HG03378 (cell line): ENCODE measurements around the gene CLEC3B.
"Not testable (repeated sequence)": the region's sequence is repeated elsewhere in the genome, so short reads cannot be mapped to it uniquely, and the experiment has no call there.

Experiments used
- ATAC-seq: cut with Tn5 transposase; IDR thresholded peaks from one replicate; pipeline ENCODE4 v1.9.1; 2021; ENCODE audit warnings: mild to moderate bottlenecking, moderate library complexity; ENCODE audit not compliant: unreplicated experiment

The CLEC3B gene

DNA sequence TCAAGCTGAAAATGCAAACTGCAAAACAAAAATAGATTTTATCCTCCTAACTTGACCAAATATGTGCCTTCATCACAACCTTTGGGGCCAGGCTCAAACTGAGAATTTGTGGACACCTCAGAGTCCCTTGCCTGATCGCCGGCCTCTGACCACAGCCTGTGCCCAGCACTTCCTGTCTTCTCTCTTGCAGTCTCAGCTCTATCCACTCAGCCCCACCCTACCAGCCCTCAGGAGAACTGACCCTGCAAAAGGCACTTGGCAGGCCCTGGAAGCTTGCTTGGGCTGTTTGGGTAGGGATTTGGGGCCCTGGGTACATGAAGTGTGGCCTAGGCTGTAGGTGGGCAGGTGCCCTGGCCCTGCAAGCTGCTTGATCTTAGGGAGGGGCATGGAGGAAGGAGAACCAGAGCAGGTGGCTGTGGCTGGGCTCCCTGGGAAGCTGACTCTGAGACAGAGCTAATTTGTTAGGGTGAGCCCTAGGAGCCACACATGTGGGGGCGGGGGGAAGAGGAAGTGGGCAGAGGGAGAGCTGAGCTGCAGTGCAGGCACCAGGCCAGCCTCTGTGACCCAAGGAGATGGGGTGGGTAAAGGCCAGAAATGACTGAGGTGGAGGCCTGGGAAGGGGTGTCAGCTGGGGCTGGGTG is 8.6 kb downstream of the CLEC3B start:
- ATAC-seq = no peak

DNA sequence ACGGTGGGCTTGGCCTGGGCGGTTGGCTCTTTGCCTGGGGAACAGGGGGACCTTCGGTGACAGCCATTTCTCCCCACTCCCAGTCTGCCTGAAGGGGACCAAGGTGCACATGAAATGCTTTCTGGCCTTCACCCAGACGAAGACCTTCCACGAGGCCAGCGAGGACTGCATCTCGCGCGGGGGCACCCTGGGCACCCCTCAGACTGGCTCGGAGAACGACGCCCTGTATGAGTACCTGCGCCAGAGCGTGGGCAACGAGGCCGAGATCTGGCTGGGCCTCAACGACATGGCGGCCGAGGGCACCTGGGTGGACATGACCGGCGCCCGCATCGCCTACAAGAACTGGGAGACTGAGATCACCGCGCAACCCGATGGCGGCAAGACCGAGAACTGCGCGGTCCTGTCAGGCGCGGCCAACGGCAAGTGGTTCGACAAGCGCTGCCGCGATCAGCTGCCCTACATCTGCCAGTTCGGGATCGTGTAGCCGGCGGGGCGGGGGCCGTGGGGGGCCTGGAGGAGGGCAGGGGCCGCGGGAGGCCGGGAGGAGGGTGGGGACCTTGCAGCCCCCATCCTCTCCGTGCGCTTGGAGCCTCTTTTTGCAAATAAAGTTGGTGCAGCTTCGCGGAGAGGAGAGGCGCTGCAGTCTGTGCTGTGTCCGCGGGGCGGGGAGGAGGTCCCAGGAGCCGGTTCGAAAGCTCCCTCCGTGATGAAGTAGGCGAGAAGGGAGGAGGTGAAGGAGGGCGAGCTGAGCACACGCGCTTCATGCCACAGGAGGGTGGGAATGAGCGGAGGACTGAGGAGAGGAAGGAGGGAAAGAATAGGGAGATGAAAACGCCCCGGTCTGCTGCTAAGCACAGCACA is 9.6 kb downstream of the CLEC3B start:
- no peak for ATAC-seq

DNA sequence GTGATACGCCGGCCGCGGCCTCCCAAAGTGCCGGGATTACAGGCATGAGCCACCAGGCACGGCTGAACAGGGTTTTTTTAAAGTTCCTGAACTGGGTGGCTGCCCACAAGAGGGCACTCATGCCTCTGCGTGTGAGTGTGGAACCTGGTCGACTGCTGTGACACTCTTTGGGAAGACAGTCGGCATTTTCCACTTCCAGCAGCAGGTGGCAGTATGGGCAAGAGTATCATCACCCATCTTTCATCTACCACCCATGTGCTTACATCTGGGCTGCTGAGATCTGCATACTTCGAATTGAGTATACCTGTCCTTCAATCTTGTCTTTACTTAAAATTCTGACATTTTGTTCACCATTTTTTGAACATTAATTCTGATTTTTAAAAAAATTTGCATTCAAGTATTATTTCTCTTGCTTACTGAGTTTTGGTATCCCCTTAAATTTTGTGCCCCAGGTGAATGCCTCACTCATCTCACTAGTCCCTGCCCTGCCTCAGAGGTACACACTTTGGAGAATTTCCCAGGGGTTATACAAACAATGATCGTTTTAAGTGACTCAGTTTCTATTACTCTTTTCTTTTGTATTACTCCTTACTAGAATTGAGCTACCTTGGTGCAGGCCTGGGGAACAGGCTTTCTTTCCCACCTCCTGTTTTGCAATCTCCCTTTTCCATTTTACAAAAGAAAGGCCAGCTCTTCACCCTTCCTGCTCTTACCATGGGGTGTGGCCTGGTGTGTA is 11.8 kb downstream of the CLEC3B start:
- ATAC-seq = peak; percentile 67

DNA sequence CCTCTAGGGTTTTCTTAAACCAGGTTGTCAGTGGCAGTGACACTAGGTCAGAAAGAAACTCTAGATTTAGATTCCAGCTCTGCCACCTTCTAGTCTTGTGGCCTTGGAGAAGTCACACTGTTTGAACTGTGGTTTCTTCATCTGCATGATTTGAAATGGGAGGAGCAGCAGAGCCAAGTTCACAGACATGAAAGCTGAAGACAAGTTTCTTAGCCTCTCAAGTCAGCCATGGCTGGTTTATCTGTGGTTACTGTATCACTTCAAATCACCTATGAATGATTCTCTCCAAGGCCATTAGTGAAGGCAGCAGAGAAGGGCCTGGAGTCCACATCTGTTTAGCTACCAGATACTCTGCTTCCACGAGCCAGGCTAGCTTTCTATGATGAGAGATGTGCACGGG is 15.6 kb downstream of the CLEC3B start:
- ATAC-seq = no peak

DNA sequence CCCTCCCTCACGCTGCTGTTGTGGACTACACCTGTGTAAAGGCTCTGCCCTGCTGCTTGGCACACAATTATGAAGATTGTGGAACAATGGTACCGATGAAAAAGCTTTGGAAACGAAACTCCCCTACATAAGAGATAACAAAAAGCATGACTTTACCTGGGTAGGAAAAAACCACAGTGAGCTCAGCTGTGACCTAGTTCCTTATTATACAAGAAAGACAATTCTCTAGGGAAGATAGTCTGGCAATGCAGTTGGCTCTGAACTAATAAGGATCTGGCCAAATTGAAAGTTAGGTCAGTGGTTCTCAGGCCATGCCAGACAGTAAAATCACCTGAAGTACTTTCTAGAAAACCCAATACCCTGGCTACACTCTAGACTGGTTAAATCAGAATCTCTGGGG is 16.1 kb downstream of the CLEC3B start:
- ATAC-seq = no peak

DNA sequence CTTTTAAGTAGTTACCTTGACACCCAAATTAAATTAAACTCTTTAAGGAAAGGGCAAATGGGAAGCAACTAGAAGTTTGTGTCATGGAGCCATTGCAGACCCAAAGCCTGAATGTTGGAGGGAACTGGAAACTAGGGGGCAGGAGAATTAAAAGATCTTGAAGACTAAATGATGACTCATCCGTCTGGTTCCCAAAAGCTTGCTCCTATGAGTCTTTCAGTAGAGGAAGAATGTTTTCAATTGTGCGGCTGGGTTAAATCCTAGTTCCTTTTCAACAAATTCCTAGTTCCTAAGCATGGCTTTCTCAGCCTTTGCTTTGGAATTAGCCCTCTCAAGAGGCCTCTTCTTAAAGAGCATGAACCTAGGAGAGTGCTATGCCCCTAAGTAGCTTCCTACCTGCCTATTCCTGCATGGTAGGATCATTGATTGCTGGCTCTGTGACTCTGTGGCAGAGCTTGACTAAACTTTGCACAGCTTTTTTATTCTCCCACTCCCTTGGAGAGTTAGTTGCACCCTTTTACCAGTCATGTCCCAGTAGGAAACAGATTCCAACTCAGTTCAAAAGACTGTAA is 17.7 kb downstream of the CLEC3B start:
- ATAC-seq = no peak

DNA sequence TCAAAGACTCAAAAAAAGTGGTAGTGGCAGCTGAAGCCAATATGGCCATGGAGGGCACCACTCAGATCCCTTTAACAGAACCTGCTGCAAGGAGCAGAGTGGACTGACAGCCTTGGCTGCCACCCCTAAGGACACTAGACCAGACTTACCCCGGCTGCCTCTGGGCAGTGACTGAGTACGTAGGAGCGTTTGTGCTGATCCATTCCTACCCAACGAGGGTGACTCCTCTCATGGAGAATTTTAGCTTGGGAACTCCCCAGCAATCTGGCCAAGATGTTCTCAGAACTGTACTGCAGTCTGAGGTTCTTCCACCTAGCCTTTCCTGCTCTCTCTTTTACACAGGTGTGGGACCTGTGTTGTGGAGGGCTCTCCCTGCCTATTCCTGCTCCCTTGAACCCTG is 22.1 kb downstream of the CLEC3B start:
- no peak for ATAC-seq

DNA sequence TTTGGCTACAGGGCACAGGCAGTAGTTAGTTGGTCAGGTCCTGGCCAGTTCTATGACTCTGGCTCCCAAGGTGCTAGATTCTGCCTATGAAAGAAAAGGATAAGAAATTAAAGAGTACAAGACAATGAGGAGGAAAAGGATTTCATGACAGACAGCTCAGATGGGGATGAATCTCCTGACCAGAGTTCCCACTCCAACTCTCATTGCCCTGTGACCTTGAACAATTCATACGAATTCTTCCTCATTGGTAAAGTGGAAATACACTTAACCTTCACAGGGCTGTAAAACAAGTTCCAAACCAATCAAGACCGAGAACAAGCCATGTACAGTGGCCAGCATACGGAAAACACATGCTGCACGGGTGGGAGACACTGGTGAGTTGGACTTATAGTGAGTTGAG is 23.7 kb downstream of the CLEC3B start:
- no peak for ATAC-seq

DNA sequence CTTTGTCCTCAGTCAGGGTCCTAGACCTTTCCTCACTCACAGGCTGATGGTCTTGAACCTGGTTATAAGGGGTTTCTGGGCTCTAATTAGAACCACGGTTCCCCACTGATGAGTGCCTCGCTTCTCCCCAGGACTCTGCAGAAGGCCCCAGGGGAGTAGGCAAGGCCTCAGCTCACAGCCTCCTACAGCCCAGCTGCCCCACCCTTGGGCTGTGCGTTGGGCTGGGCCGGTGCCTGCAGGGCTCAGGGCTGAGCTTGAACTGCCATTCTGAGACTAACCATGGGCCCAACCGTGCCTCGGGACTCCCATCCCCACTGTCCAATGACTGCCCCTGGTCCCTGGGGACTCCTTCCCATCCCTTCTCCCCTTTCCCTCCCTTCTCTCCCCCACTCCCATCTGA is 25.6 kb downstream of the CLEC3B start:
- no peak for ATAC-seq

DNA sequence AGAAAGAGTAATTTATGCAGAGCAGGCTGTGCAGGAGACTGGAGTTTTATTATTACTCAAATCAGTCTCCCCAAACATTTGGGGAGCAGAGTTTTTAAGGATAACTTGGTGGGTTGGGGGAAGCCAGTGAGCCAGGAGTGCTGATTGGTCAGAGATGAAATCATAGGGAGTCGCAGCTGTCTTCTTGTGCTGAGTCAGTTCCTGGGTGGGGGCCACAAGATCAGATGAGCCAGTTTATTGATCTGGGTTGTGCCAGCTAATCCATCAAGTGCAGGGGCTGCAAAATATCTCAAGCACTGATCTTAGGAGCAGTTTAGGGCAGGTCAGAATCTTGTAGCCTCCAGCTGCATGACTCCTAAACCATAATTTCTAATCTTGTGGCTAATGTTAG is 27.7 kb downstream of the CLEC3B start:
- ATAC-seq = not testable (repeated sequence)

DNA sequence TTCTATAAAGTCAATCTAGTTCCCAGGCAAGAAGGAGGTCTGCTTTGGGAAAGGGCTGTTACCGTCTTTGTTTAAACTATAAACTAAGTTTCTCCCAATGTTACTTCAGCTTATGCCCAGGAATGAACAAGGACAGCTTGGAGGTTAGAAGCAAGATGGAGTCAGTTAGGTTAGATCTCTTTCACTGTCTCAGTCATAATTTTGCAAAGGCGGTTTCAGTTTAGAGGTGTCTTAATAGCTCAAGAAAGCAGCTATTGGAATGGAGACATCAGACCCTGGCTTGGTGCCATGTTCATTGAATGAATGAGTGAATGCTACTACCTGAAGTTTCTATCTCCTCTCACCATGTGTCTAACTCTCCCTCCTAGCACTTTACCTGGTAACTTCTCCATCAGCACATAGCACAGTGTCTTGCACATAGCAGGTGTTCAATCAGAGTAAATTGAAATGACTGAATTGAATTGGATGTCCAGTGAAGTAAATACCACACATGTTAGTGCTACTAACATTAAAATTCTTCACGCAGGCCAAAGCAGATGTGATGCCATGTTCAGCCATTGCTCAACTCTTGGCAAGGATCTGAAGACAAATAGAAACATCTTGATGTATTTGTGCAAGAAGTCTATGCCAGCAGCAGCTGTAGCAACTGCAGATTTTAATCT is 28.2 kb downstream of the CLEC3B start:
- no peak for ATAC-seq

DNA sequence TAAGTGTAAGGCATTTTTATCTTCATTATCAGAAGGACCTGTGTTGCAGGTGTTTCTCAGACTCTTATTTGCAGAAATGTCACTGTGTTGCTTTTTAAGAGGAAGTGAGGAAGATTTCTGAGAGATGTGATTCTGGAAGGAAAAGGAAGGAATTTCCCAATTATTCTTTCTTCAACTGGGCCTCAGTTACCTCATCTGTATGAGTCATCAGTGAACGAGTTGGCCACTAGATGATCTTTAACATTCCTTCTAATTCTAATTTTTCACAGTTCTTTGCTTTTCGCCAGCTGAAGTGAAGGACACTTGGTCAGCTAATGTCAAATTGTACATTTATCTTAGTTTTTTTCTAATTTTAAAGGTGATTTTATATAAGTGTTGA is 28.9 kb downstream of the CLEC3B start:
- no peak for ATAC-seq

DNA sequence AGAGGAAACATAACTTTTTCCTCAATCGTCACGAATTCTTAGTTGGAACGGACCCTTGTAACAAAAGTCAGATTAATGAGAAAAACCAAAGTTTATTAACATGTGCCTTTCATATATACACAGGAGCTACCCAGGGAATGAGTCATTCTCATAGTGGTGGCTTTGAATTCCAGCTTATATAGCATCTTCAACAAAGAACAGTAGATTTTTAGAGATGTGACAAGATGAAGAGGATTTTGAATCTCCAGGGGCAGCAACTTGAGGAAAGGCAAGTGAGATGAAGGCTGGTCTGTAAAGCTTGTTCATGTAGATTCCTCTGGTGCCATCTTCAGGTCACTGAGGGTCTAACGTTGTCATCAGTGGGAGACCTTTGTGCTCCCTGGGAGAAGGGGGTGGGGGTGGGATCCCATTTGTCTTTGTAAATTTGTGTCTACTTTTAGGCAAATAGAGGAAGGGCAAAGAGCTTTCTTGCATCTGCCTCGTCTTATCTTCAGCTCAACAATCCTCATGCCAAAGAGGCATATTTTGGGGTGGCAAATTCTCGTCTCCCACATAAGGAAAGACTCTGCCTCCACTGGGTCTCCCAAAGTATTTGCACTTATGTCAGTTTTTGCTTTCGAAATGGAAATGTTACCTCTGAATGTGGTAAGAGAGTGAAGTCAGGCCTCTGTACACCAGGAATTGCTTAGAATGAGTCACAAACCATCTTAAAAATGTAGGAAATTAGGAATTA is 29.5 kb downstream of the CLEC3B start:
- ATAC-seq = no peak

DNA sequence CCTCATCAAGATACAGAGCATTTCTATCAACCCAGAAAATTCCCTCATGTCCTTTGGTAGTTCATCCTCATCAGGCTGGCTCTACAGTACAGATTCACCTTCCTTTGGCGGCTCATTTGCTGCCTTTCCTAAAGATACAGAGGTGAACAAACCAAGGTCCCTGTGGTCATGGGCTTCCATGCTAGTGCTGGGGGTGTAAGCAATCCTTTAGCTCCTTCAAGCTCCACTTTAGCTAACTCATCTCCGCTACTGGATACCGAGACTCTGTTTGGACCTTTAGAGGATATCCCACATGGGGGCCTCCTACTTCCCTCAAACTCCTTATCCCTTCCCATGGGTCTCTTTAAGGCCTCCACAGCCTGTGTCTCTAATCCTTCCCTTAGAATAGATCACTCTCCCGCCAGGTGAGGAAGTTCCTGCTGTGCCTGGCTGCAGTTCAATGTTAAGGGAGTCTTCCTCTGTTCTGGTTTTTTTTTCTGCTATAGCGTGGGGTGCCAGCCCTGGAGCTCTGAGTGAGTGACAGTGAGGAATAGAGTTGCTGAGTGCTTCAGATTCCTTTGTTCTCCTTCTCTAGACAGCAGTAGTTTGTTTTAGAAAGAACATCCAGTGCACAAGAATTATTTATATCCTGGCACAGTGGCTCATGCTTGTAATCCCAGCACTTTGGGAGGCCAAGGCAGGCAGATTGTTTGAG is 30.7 kb downstream of the CLEC3B start:
- ATAC-seq = no peak

DNA sequence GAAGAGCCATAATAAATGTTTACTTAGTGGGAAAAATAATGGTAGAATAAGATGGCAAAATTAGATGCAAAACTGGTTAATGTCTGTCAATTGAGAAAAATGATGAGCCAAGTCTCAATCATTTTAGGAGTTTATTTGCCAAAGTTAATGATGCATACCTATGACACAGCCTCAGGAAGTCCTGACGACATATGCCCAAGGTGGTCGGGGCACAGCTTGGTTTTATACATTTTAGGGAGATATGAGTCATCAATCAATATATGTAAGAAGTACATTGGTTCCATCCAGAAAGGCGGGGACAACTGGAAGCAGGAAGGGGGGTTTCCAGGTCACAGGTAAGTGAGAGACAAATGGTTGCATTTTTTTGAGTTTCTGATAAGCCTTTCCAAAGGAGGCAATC is 31.5 kb downstream of the CLEC3B start:
- ATAC-seq = no peak

DNA sequence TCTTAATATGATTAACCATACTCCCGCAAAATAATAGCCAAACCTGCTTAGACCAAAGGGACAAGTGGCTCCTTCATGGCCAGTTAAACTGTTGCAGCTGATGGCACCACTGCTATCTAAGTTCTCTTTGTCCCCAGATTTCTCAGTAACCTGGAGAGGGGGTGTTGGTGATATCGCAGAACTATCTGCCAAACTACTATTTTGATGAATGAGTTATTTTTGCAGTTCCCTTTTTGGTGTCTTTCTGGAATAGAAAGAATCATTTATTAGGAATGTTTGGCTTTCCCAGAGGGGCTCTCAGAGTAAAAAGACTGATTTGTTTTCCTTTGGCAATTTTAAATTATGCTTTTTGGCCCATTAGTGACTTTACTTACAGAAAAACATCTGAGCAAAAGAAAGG is 33.0 kb downstream of the CLEC3B start:
- ATAC-seq = no peak

DNA sequence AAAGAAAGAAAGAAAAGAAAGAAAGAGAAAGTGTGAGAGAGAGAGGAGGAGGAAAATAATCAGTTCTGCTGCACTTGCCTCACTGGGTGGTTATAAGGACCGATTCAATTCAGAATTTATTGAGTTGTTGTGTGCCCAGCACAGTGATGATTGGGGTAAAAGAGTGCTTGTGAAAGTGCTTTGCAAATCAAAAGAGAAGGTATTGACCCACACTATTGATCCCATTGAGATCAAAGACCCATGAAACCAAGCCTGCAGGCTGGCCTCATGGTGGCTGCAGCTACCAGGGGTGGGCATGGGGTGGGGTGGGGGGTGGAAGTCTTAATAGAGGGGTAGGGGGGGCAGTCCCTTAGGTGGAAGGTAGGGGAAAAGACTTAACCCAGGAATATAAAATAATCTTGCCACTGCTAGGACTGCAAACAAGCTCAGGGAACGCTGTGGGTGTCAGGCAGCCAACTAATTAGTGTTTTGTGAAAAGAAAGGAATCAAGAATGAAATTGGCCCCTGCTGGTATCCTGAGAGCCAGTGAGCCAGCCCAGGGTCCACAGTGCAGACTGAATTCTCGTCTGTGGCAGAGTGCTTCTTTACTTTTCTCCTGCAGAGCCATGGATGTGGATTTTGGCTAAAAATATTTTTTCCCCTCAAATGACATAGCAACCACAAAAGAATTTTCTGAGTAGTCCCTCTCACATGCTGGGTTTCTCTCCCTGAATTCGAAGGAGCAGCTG is 34.2 kb downstream of the CLEC3B start:
- ATAC-seq = no peak

DNA sequence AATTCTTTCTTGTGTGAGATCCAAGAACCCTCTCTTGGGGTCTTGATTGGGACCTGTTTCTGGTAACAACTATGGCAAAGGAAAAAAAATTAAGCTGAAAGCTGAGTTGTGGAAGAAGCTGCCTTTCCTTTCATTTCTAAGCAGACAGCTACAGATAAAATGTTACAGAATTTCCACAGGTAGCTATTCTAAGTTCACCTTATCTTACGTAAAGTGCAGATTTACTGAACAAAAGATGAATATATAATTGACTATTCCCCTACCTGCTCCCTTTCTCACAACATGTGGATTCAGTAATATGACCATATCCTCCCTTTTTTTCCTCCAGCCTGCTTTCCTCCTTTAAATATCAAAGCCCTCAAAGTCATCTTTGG is 36.6 kb downstream of the CLEC3B start:
- no peak for ATAC-seq
